Transverse colon (tissue), 4 donors: Measurements from ENCODE around the gene PKP1. TPM values are rescaled to one million over a fixed set of nuclear protein-coding genes. Genes with fewer than 3 reads are reported as not detected.

Experiments used
- DNase-seq: peaks from one replicate; pipeline ENCODE4 v3.0.0-alpha.2; 2019
- H3K27ac ChIP-seq, 4 donors: fragments of 200-600 bp; sonication (generic); 2 replicates each; pipeline ENCODE4 v1.5.1; 2016 to 2018; ENCODE audit warnings: inconsistent platforms in 4 of 4
- H3K27me3 ChIP-seq: fragments of 200-600 bp; sonication (generic); 2 replicates; pipeline ENCODE4 v1.5.1; 2017; ENCODE audit warnings: inconsistent platforms
- H3K36me3 ChIP-seq, 4 donors: fragments of 200-600 bp; sonication (generic); 2 replicates each; pipeline ENCODE4 v1.5.1; 2017 to 2019; ENCODE audit warnings: inconsistent platforms in 4 of 4
- H3K4me1 ChIP-seq, 4 donors: fragments of 200-600 bp; sonication (generic); 2 replicates each; pipeline ENCODE4 v1.5.1; 2017 to 2020; ENCODE audit warnings: inconsistent platforms in 4 of 4
- H3K4me3 ChIP-seq, 4 donors: fragments of 200-600 bp; sonication (generic); 1 replicate in 1 of 4; 2 replicates in 3 of 4; pipeline versions ENCODE4 v1.5.1 to v1.6.1; 2017 to 2019; ENCODE audit warnings: inconsistent platforms in 4 of 4
- H3K9me3 ChIP-seq, 2 donors: fragments of 200-600 bp; sonication (generic); 2 replicates each; pipeline ENCODE4 v1.5.1; 2017 to 2019; ENCODE audit warnings: inconsistent platforms in 2 of 2
- EP300 ChIP-seq: sonication (generic); formaldehyde crosslinking; IDR thresholded peaks from one replicate; pipeline ENCODE4 v1.6.1; 2017; ENCODE audit warnings: antibody characterized with exemption, low read depth
- POLR2A ChIP-seq: fragments of 450-650 bp; IDR thresholded peaks from one replicate; pipeline ENCODE4 v1.6.1; 2016; ENCODE audit warnings: antibody characterized with exemption, mild to moderate bottlenecking, moderate library complexity
- POLR2AphosphoS5 ChIP-seq, 3 donors: sonication (generic); formaldehyde crosslinking; IDR thresholded peaks; one replicate each; pipeline ENCODE4 v1.6.1; 2016; ENCODE audit warnings: antibody characterized with exemption in 3 of 3
- WGBS, 2 donors: methylation state at CpG; one replicate each; pipeline ENCODE4 v1.1.5; 2018; ENCODE audit warnings: low coverage in 1 of 2; 5-methylcytosine and 5-hydroxymethylcytosine counted together
- in situ Hi-C, 4 donors: fragments of 200-750 bp; cut with MboI; loops; one replicate each; pipeline versions ENCODE4 v1.15.0 to v1.15.1; 2017; ENCODE audit warnings: low sequenced_read_pairs in 3 of 4, low pct_ligation_motif_present in 1 of 4, low pct_unique_long_range_greater_than_20kb in 1 of 4
- intact Hi-C: fragments of 100-400 bp; cut with DNase I; formaldehyde crosslinking; loops from one replicate; pipeline ENCODE4 v1.15.1; 2023; ENCODE audit warnings: low total_unique reads
- total RNA-seq, 4 donors: library from RNA; depleted of rRNA; stranded (reverse); fragments of >200 nt; gene quantifications; one replicate each; pipeline ENCODE4 v1.1.0, GENCODE V29; 2016
- TF ChIP-seq, protein P1 (sequence below), 5 experiments: fragments of 200-600 bp in 3 of 5; fragments of 450-650 bp in 2 of 5; sonication (generic) in 3 of 5; IDR thresholded peaks; 1 replicate in 2 of 5; 2 replicates in 3 of 5; pipeline ENCODE4 v1.5.1; 2016 to 2017; ENCODE audit warnings: antibody characterized with exemption in 5 of 5, inconsistent platforms in 3 of 5, mild to moderate bottlenecking in 2 of 5, moderate library complexity in 1 of 5

The PKP1 gene
- total RNA-seq, 4 donors from 2014 or later, result 0.14 to 0.32 TPM; not detected in 2

DNA sequence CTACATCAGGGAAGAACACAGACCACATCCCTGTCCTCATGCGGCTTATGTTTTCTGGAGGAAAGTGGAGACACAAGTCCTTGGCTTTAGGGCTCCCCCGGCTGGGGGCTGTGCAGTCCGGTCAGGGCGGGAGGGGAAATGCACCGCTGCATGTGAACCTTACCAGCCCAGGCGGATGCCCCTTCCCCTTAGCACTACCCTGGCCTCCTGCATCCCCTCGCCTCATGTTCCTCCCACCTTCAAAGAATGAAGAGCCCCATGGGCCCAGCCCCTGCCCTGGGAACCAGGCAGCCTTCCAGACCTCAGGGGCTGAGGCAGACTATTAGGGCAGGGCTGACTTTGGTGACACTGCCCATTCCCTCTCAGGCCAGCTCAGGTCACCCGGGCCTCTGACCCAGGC is 48.7 kb downstream of the PKP1 start:
- TF ChIP-seq, protein P1, sequence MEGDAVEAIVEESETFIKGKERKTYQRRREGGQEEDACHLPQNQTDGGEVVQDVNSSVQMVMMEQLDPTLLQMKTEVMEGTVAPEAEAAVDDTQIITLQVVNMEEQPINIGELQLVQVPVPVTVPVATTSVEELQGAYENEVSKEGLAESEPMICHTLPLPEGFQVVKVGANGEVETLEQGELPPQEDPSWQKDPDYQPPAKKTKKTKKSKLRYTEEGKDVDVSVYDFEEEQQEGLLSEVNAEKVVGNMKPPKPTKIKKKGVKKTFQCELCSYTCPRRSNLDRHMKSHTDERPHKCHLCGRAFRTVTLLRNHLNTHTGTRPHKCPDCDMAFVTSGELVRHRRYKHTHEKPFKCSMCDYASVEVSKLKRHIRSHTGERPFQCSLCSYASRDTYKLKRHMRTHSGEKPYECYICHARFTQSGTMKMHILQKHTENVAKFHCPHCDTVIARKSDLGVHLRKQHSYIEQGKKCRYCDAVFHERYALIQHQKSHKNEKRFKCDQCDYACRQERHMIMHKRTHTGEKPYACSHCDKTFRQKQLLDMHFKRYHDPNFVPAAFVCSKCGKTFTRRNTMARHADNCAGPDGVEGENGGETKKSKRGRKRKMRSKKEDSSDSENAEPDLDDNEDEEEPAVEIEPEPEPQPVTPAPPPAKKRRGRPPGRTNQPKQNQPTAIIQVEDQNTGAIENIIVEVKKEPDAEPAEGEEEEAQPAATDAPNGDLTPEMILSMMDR (IDR thresholded peaks at IDR 0.05), result no peak
- TF ChIP-seq EP300, result no peak
- no peak for TF ChIP-seq POLR2AphosphoS5 (IDR thresholded peaks at IDR 0.05)
- in situ Hi-C loops (no loop called here), intact Hi-C loops (no loop called here)
- H3K36me3 ChIP-seq, result no peaks in the 10 kb centered on the region
- no peak for DNase-seq
- no peak overlapping the region for H3K27ac ChIP-seq
- H3K27me3 ChIP-seq, result no peaks in the 10 kb centered on the region
- no peaks in the 10 kb centered on the region for H3K4me1 ChIP-seq
- no peak overlapping the region for H3K4me3 ChIP-seq
- no peaks in the 10 kb centered on the region for H3K9me3 ChIP-seq
- WGBS, 2 donors, result 93% methylated on average over 8 of the region's 8 CpGs; no CpG with 5 or more reads in 1 of the 2 donors

DNA sequence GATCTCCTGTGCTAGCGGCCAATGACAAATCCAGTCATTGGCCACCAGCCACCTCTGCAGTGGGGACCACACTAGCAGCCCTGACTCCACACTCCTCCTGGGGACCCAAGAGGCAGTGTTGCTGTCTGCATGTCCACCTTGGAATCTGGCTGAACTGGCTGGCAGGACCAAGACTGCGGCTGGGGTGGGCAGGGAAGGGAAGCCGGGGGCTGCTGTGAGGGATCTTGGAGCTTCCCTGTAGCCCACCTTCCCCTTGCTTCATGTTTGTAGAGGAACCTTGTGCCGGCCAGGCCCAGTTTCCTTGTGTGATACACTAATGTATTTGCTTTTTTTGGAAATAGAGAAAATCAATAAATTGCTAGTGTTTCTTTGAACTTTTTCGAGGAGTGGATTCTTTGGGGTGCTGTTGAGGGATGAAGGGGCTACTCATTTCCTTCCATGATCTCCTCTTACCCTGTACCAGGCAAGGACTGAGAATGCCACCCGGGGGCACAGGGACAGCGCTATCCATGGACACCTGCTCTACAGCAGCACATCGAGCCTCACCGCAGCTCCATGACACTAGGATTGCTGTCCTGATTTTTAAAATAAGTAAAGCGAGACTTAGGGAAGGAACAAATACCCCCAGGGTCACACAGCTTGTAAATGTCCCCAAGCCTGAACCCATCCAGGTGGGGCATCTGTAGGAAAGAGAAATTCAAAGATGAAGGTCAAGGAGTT is 49.5 kb downstream of the PKP1 start:
- Histone ChIP-seq H3K27me3 (no peaks in the 10 kb centered on the region), H3K36me3 (no peaks in the 10 kb centered on the region), H3K4me1 (no peaks in the 10 kb centered on the region), H3K27ac (no peak overlapping the region), H3K4me3 (no peak overlapping the region), H3K9me3 (no peaks in the 10 kb centered on the region)
- TF ChIP-seq POLR2AphosphoS5 (IDR thresholded peaks at IDR 0.05) (no peak), EP300 (no peak), POLR2A (no peak)
- TF ChIP-seq, protein P1 (IDR thresholded peaks at IDR 0.05), result no peak
- 83 to 96% methylated on average over 4 to 10 of the region's 10 CpGs for WGBS, 2 donors
- in situ Hi-C loops (no loop called here), intact Hi-C loops (no loop called here)
- no peak for DNase-seq

DNA sequence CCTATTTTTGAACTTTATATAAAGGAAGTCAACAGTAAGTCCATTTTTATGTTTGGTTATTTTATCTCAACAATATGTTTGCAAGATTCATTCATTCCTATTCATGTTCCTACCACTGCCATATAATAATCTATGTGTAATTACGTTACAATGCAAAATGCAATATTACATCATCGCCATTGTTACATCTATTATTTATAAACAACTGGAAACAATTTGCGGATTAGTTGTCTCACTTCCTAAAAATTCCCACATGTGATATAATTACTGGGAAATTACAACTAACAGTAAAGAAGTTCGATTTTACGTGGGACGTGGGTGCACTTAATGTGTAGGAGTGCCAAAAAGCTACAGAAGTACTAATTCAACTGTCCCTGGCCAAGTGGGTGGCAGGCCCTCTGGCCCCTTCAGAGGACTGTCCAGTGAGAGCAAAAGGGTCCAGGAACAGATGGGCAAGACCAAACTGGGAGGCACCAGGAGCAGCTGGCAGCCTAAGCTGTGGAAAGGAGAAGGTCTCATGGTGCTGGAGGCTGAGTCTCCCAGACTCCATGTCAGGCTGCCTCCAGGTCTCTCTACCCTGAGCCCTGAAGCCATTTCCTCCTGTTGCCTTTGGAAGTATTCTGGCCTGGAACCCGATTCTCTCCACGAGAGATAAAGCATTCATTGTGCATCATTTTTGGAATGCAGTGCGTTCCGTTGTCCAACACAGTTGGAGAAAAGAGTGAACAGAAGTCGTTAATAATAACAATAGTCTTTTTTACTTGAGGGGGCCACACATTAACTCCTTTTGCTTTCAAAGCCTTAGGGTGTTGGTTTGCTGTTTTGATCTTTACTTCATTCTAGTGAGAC is 51.2 kb downstream of the PKP1 start:
- intact Hi-C loops, result no loop called here
- Histone ChIP-seq H3K4me3 (no peak overlapping the region), H3K9me3 (no peaks in the 10 kb centered on the region), H3K27me3 (no peaks in the 10 kb centered on the region), H3K4me1 (no peaks in the 10 kb centered on the region), H3K36me3 (no peaks in the 10 kb centered on the region), H3K27ac (no peak overlapping the region)
- in situ Hi-C loops, result no loop called here
- TF ChIP-seq POLR2AphosphoS5 (IDR thresholded peaks at IDR 0.05) (no peak), EP300 (no peak)
- TF ChIP-seq, protein P1 (IDR thresholded peaks at IDR 0.05), result no peak
- 80 to 81% methylated on average over 9 to 11 of the region's 11 CpGs for WGBS, 2 donors
- DNase-seq, result no peak

DNA sequence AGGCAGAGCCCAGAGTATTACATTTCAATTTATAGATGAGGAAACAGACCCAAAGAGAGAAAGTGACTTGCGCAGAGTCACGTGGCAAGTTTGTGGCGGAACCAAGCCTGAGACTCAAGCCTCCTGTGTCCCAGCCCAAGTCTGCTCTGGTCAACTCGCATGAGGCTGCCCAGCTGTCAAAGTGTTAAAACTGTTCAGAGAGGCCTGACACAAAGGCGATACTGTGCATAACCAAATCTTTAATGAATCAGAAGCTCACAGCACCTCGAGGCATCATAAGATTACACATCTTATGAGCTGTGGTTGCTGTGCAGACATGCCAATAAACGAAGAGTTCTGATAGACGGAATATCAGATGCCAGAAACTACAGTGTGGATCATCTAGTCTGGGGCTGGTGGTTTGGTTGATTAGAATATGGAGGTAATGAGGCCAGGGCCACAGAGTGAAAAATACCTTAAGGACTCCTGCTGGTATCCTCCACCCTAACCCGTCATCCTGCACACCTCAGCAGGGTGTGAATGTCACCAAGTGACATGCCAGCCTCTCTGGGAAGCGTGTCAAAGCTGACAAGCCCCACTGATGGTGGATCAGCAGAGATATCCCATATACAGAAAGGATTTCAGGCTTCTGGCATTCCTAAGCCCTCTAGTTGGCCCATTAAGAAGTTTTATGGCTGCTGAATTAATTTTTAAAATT is 52.0 kb downstream of the PKP1 start:
- H3K4me1 ChIP-seq, result no peaks in the 10 kb centered on the region
- in situ Hi-C loops (no loop called here), intact Hi-C loops (no loop called here)
- no peaks in the 10 kb centered on the region for H3K36me3 ChIP-seq
- H3K27me3 ChIP-seq, result no peaks in the 10 kb centered on the region
- H3K27ac ChIP-seq, result no peak overlapping the region
- TF ChIP-seq POLR2AphosphoS5 (IDR thresholded peaks at IDR 0.05) (no peak), POLR2A (no peak), EP300 (no peak)
- TF ChIP-seq, protein P1 (IDR thresholded peaks at IDR 0.05), result no peak
- no peak for DNase-seq
- no peaks in the 10 kb centered on the region for H3K9me3 ChIP-seq
- H3K4me3 ChIP-seq, result no peak overlapping the region
- WGBS, 2 donors, result 86 to 89% methylated on average over 3 to 10 of the region's 10 CpGs
